HepG2 (cell line): Measurements from ENCODE around the gene TCF12. TPM values are rescaled to one million over a fixed set of nuclear protein-coding genes. Genes with fewer than 3 reads are reported as not detected.

Experiments used
- FOXJ3 ChIP-seq: sonication (generic); formaldehyde crosslinking; IDR thresholded peaks from 2 replicates; pipeline ENCODE4 v1.4.0; 2020; ENCODE audit warnings: missing genetic modification reagents, mild to moderate bottlenecking, borderline replicate concordance
- GPN1 ChIP-seq: sonication (generic); formaldehyde crosslinking; IDR thresholded peaks from 2 replicates; pipeline ENCODE4 v1.5.1; 2020; ENCODE audit warnings: missing genetic modification reagents, borderline replicate concordance
- HES4 ChIP-seq: sonication (generic); formaldehyde crosslinking; IDR thresholded peaks from 2 replicates; pipeline ENCODE4 v1.9.0; 2021; ENCODE audit warnings: mild to moderate bottlenecking, missing genetic modification reagents, borderline replicate concordance
- HNF4G ChIP-seq, 2 experiments: sonication (generic) in 1 of 2; formaldehyde crosslinking in 1 of 2; IDR thresholded peaks; 2 replicates each; pipeline versions ENCODE4 v1.4.0 to v1.6.1; 2011 to 2020; ENCODE audit warnings: borderline replicate concordance in 2 of 2, low read depth in 2 of 2, mild to moderate bottlenecking in 2 of 2, low read length in 1 of 2, missing genetic modification reagents in 1 of 2, moderate library complexity in 1 of 2
- ISX ChIP-seq: sonication (generic); formaldehyde crosslinking; conservative IDR thresholded peaks from 2 replicates; pipeline ENCODE4 v1.5.0; 2020; ENCODE audit warnings: missing genetic modification reagents
- ZNF441 ChIP-seq: sonication (generic); formaldehyde crosslinking; IDR thresholded peaks from 2 replicates; pipeline ENCODE4 v1.7.0; 2021; ENCODE audit warnings: missing genetic modification reagents, borderline replicate concordance
- ZNF773 ChIP-seq: sonication (generic); formaldehyde crosslinking; IDR thresholded peaks from 2 replicates; pipeline ENCODE4 v1.4.0; 2020; ENCODE audit warnings: missing genetic modification reagents, borderline replicate concordance
- polyA plus RNA-seq, 8 experiments: library from polyadenylated mRNA; depleted of rRNA in 3 of 8; stranded (reverse) in 7 of 8; unstranded in 1 of 8; fragments of >200 nt; fragmentation: Illumina TruSeq in 4 of 8; extraction: Trizol in 4 of 8; gene quantifications; 2 replicates each; pipeline versions ENCODE4 v1.2.1 to v1.2.3, GENCODE V29; 2011 to 2016; ENCODE audit warnings: low read depth in 4 of 8, missing spikeins in 1 of 8, mixed read lengths in 1 of 8; ENCODE audit not compliant: insufficient read depth in 1 of 8
- total RNA-seq, 5 experiments: library from RNA; depleted of rRNA; stranded (reverse); fragments of >200 nt; fragmentation: Illumina TruSeq; extraction: Trizol; gene quantifications; 2 replicates each; pipeline ENCODE4 v1.2.3, GENCODE V29; 2016; ENCODE audit warnings: low read depth in 1 of 5
- TF ChIP-seq, protein P1 (sequence below): sonication (generic); formaldehyde crosslinking; IDR thresholded peaks from 2 replicates; pipeline ENCODE4 v1.5.1; 2020; ENCODE audit warnings: mild to moderate bottlenecking, missing genetic modification reagents
- TF ChIP-seq, protein P2 (sequence below): sonication (generic); formaldehyde crosslinking; IDR thresholded peaks from 2 replicates; pipeline ENCODE4 v1.5.0; 2020; ENCODE audit warnings: missing genetic modification reagents
- TF ChIP-seq, protein P3 (sequence below): sonication (generic); formaldehyde crosslinking; IDR thresholded peaks from 2 replicates; pipeline ENCODE4 v1.8.0; 2022; ENCODE audit warnings: missing genetic modification reagents, mild to moderate bottlenecking, moderate library complexity, borderline replicate concordance
- TF ChIP-seq, protein P4 (sequence below): sonication (generic); formaldehyde crosslinking; IDR thresholded peaks from 2 replicates; pipeline ENCODE4 v1.4.0; 2020; ENCODE audit warnings: mild to moderate bottlenecking, missing genetic modification reagents, borderline replicate concordance

Gene TCF12
- total and polyA plus RNA-seq, 2 of the 13 experiments (the other 11 are each of a cell fraction or from before 2014, with no cell fraction given): 48.6 to 51.1 TPM

DNA sequence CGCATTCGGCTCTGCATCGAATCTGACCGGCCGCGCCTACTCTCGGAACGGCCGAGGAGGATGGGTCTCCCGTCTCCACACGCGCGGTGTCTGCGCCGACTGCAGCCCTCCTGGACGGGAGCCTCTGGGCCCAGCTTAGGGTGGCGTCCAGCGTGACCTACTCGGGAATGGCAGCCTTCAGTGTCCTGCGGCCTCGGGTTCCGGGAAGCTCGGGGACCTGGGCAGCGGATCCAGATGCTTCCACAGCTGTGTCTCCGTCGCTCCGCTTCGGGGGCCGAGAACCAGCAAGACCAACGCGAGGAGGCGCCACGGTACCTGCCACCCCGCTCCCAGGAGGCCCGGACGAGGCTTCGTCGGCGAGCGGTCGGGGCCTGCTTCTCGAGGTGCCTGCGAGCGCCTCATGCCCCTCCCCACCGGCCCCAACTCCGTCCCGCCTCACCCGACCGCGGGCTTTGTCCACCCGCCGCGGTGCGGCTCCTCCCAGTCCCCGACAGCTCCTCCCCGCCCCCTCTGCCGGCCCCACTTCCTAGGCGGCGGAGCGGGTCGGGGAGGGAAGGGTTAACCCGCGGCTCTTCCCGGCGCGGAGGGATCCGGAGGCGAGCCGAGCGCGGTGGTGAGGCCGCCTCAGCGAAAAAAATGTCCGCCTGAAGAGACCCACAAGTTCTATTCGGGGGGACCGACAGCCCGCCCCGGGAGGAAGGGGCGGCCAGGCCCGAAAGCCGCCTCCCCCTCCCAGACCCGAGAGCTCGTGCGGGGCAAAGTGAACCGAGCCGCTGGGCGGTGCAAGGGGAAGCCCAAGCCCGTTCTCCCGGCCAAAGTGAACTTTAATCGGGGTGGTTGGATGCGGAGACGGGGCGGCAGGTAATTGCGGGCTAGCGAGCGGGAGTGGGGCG is at the start of gene TCF12 (continued):
- TF ChIP-seq, protein P1, sequence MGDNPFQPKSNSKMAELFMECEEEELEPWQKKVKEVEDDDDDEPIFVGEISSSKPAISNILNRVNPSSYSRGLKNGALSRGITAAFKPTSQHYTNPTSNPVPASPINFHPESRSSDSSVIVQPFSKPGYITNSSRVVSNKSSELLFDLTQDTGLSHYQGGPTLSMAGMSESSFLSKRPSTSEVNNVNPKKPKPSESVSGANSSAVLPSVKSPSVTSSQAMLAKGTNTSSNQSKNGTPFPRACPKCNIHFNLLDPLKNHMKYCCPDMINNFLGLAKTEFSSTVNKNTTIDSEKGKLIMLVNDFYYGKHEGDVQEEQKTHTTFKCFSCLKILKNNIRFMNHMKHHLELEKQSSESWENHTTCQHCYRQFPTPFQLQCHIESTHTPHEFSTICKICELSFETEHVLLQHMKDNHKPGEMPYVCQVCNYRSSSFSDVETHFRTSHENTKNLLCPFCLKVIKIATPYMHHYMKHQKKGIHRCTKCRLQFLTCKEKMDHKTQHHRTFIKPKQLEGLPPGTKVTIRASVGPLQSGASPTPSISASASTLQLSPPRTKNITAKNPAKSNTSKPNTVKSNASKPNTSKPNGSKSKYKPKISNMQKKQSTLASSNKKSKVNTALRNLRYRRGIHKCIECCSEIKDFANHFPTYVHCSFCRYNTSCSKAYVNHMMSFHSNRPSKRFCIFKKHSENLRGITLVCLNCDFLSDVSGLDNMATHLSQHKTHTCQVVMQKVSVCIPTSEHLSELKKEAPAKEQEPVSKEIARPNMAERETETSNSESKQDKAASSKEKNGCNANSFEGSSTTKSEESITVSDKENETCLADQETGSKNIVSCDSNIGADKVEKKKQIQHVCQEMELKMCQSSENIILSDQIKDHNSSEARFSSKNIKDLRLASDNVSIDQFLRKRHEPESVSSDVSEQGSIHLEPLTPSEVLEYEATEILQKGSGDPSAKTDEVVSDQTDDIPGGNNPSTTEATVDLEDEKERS (CRISPR knock-in tag): 0 out of 2 replicates have a peak, but pooled peaks have one; percentile 34
- TF ChIP-seq ZNF773 (0 out of 2 replicates have a peak, but pooled peaks have one; percentile 10), ISX (CRISPR knock-in tag) (no peak), GPN1 (no peak), HNF4G (IDR thresholded peaks at IDR 0.05; ENCODE audit: borderline replicate concordance, low read depth, low read length) (peak; percentile 44; the same call in 1 of the 2 replicates), HNF4G (CRISPR knock-in tag; IDR thresholded peaks at IDR 0.05; ENCODE audit: borderline replicate concordance, low read depth) (peak; percentile 46; the same call in 1 of the 2 replicates), FOXJ3 (CRISPR knock-in tag) (no peak), HES4 (CRISPR knock-in tag) (peak; percentile 70), ZNF441 (CRISPR knock-in tag) (peak; percentile 90)
- TF ChIP-seq, protein P2, sequence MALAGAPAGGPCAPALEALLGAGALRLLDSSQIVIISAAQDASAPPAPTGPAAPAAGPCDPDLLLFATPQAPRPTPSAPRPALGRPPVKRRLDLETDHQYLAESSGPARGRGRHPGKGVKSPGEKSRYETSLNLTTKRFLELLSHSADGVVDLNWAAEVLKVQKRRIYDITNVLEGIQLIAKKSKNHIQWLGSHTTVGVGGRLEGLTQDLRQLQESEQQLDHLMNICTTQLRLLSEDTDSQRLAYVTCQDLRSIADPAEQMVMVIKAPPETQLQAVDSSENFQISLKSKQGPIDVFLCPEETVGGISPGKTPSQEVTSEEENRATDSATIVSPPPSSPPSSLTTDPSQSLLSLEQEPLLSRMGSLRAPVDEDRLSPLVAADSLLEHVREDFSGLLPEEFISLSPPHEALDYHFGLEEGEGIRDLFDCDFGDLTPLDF (CRISPR knock-in tag): peak; percentile 79
- TF ChIP-seq, protein P3, sequence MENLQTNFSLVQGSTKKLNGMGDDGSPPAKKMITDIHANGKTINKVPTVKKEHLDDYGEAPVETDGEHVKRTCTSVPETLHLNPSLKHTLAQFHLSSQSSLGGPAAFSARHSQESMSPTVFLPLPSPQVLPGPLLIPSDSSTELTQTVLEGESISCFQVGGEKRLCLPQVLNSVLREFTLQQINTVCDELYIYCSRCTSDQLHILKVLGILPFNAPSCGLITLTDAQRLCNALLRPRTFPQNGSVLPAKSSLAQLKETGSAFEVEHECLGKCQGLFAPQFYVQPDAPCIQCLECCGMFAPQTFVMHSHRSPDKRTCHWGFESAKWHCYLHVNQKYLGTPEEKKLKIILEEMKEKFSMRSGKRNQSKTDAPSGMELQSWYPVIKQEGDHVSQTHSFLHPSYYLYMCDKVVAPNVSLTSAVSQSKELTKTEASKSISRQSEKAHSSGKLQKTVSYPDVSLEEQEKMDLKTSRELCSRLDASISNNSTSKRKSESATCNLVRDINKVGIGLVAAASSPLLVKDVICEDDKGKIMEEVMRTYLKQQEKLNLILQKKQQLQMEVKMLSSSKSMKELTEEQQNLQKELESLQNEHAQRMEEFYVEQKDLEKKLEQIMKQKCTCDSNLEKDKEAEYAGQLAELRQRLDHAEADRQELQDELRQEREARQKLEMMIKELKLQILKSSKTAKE (CRISPR knock-in tag): no peak
- TF ChIP-seq, protein P4, sequence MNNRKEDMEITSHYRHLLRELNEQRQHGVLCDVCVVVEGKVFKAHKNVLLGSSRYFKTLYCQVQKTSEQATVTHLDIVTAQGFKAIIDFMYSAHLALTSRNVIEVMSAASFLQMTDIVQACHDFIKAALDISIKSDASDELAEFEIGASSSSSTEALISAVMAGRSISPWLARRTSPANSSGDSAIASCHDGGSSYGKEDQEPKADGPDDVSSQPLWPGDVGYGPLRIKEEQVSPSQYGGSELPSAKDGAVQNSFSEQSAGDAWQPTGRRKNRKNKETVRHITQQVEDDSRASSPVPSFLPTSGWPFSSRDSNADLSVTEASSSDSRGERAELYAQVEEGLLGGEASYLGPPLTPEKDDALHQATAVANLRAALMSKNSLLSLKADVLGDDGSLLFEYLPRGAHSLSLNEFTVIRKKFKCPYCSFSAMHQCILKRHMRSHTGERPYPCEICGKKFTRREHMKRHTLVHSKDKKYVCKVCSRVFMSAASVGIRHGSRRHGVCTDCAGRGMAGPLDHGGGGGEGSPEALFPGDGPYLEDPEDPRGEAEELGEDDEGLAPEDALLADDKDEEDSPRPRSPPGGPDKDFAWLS (CRISPR knock-in tag): no peak
